HG03558 (cell line): ENCODE data around the gene HYDIN.

Source experiments
- ATAC-seq: cut with Tn5 transposase; IDR thresholded peaks from one replicate; pipeline ENCODE4 v1.9.1; 2021; ENCODE audit warnings: moderate number of reproducible peaks; ENCODE audit not compliant: unreplicated experiment; ENCODE audit errors: extremely low read depth

The HYDIN gene

GRCh38 chr16:70800311-70800710 is 430.2 kb downstream of the HYDIN start:
- no peak for ATAC-seq

DNA sequence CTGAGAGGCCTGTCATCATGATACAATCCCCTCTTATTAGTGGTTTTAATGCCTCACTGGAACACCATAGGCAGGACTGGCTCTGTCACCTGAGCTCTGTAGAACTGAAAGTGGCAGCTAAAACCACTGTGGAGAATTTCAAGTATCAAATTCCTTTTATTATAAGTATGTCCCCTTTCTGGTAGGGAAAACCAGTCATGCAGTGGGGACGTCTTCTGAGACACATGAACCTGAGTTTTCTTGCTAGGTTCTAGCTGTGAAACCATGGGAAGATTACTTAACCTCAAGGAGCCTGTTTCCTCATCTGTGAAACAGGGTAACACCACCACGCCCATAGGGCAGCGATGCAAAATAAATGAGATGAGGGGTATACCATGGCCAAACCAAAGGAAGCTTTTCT is 434.2 kb downstream of the HYDIN start:
- no peak for ATAC-seq

- no peak for ATAC-seq
Observed at GRCh38 chr16:70795296-70795912, 435.1 kb downstream of the HYDIN start.

DNA sequence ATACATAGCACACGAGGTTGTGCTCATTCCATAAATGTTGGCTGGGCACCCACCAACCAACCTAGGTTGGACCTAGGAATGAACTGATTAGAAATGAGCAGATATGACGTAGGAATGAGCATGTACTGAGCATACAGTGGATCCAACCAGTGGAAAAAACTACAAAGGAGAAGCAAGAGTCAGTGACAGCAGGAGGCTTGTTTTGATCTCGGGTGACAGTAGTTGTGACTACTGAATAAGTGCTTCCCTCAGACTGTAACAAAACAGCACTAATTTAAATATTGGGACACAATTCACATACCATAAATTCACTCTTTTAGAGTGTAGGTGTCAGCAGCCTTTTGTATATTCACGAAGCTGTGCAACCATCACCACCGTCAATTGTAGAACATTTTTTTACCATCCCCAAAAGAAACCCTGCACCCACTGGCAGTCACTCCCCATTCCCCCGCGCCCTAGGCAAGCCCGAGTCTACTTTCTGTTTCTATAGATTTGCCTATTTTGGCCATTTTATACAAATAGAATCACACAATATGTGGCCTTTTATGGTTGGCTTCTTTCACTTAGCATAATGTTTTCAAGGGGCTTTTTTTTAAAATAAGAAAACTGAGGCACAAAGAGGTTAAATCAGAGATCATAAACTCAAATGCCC is 436.5 kb downstream of the HYDIN start:
- ATAC-seq: peak; percentile 38

DNA sequence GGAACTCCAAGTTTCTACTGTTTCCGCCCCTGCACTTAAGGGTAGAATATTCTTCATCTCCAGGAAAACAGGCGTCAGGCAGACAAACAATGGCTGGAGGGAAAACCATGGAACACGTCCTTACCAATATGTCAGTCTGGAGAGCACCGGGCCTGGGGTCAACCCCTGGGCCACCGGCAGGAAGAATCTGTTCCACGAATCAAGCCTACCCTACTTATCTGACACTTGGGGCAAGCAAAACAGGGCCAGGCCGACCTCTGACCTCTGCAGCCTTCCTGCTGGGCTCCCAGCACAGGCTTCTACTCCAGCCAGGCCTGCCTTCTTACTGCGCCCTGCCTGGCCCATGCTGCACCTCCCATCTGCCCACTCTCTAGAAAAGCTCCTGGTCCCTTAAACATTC is 439.7 kb downstream of the HYDIN start:
- no peak for ATAC-seq

GRCh38 chr16:70789595-70790447 is 440.7 kb downstream of the HYDIN start:
- ATAC-seq: no peak

GRCh38 chr16:70788668-70789594 is 441.6 kb downstream of the HYDIN start:
- no peak for ATAC-seq

DNA sequence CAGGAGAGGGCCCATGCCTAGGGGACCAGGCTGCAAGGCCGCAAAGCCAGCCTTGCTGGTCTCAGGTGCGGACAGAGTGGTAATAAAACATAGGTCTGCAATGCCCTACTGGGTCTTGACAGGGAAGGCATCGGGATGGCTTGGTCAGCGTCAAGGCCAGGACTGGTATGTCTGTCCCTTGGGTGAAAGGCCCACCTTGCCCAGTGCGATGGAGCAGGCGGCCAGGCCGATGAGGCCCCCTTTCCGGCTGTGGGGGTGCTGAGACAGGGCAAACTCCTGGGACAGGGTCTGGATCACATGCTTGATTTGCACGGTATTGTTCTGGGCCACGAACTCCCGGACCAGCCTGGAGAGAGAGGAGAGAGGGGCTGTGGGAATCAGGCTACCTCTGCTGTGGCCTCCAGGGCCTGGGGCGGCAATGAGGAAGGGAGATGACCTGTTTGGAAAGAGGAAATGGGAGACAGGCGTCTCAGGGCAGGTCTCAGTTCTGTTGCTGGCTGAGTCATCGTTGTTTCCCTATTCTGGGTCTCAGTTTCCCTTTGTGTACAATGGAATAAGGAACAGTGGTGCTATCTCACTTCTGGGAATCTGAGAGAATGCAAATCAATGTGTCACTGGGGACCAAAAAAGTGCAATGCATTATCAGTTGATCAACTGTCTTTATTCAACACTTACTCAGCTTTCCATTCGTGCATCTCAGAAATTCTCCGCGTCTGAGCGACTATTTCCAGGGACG is 444.3 kb downstream of the HYDIN start:
- ATAC-seq: no peak

- no peak for ATAC-seq
Observed at GRCh38 chr16:70784692-70785555, 445.6 kb downstream of the HYDIN start.

DNA sequence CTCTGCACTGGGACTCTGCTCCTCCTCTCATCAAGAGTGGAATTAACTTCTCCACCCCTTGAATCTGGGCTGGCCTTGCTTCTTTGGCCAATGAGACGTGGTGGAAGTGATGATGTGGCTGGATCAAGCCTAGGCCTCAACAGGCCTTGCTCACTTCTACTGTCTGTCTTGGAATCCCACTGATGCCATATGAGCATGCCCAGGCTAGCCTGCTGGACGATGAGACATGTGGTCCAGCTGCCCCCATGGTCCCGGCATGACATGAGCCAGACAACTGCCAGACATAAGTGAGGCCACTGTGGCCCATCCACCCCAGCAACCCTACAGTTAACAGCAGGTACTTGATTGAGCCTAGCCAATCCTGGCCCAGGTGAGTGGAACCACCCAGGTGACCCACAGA is 448.3 kb downstream of the HYDIN start:
- no peak for ATAC-seq

- ATAC-seq: no peak
Observed at GRCh38 chr16:70781800-70782199, 448.7 kb downstream of the HYDIN start.

DNA sequence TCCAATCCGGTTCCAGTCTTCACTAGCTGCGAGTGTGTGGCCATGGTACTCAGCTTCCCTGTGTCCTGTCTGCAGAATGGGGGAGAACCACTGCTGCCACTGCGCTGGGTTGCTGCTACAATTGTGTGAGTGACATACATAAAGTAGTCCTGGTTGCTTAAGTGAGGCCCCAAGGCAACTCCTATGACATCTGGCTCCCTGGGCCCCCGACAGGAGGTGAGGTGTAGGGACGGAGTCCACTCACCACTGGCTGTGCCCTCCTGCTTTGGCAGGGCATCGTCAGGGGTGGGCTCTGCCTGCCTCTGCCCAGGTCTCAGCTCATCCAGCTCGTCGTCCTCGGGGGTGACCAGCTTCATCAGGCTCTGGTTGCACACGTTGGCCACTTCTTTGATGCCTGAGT is 450.0 kb downstream of the HYDIN start:
- no peak for ATAC-seq

DNA sequence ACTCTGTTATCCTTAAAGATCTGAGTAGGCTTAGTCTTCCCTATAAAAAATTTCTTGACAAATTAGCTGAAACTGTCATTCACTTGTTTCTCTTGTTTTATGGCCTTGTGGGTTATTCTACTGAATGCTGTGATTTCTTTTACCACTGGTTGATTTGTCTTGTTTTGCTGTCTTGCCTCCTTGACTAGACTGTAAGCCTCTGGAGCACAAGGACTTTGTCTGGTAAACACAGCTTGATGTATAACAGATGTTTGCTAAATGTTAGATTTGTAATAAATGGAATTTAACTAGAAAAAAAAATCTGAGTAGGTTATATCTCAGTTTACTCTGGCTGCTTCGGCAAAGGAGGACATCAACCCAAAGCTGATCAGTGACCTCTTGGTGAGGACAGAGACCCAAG is 451.2 kb downstream of the HYDIN start:
- ATAC-seq: no peak

DNA sequence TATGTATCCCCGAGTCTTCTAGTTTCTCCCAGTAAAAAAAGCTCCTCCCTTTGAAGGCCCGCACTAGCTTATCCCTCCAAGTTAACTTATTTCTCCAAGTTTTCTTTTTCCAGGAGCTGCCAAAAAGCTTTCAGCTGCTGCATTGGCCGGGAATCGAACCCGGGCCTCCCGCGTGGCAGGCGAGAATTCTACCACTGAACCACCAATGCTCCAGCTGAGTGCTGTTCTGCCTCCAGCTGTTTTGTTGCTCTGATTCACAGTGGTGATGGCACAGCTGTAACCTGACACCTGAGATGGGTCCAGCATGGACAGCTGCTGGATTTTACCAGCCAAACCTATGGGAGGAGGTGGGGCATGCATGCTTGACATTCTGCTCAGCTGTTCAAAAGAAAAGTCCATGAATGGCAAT is 451.6 kb downstream of the HYDIN start:
- ATAC-seq: no peak

DNA sequence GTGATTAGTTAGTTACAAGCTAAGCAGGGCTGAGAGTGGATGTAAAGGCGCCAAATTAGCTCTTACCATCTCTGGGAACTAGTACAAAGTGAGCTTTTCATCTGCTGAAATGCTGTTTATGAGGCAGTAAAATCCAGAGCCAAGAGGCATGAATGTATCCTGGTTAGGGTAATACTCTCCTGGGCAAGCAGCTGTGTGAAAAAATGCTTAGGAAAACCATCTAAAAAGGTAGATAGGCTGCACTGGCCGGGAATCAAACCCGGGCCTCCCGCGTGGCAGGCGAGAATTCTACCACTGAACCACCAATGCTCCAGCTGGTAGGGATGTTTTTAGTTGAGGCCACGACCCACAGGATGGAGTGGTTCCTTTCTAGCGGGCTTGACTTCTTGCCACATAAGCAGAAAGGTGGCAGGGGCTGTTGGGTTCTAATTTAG is 452.5 kb downstream of the HYDIN start:
- no peak for ATAC-seq

GRCh38 chr16:70777496-70777895 is 453.0 kb downstream of the HYDIN start:
- no peak for ATAC-seq

GRCh38 chr16:70775399-70775798 is 455.1 kb downstream of the HYDIN start:
- no peak for ATAC-seq

DNA sequence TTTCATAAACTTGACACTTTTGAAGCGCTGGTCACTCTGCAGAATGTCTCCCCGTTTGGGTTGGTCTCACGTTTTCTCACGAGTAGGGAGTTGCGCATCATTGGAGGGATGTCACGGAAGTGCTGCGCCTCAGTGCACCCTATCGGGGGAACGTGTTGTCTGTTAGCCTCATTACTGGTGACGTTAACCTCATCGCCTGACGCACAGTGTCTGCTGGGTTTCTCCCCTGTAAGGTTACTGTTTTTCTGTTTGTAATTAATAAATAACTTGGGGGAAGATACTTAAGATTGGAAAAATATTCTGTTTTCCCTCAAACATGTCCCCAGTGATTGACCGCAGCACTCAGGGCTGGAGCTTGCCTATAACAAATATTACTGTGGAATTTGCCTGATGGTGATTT is 456.3 kb downstream of the HYDIN start:
- no peak for ATAC-seq

DNA sequence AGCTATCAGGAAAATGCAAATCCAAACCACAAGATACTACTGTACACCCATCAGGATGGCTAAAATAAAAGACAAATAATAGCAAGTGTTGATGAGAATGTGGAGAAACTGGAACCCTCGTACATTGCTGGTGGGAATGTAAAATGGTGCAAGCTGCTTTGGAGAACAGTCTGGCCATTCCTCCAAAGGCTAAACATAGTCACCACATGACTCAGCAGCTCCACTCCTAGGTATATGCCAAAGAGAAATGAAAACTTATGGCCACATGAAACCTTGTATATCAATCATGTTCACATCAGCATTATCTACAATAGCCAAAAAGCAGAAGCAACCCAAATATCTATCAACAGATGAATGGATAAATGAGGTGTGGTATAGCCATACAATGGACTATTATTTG is 458.0 kb downstream of the HYDIN start:
- no peak for ATAC-seq
